NT2/D1 (cell line): ENCODE results near the gene GLYATL2.

Experiments used
- DNase-seq: peaks from one replicate; pipeline ENCODE4 v3.0.0-alpha.2; 2011; ENCODE audit warnings: low read depth, low spot score
- H3K27me3 ChIP-seq: 2 replicates; pipeline ENCODE4 v1.6.0; 2011; ENCODE audit warnings: mild to moderate bottlenecking; ENCODE audit not compliant: insufficient read length, insufficient read depth
- H3K36me3 ChIP-seq: 2 replicates; pipeline ENCODE4 v1.6.1; 2011; ENCODE audit warnings: mild to moderate bottlenecking, low read length, mixed read lengths; ENCODE audit not compliant: insufficient read depth, insufficient read length
- H3K4me1 ChIP-seq: 2 replicates; pipeline ENCODE4 v1.5.1; 2011; ENCODE audit not compliant: insufficient read depth, insufficient read length
- H3K4me3 ChIP-seq: 2 replicates; pipeline ENCODE4 v1.5.1; 2011; ENCODE audit warnings: low read depth; ENCODE audit not compliant: insufficient read length
- H3K9ac ChIP-seq: 2 replicates; pipeline ENCODE4 v1.6.0; 2011; ENCODE audit warnings: low read depth; ENCODE audit not compliant: insufficient read length
- H3K9me3 ChIP-seq: 2 replicates; pipeline ENCODE4 v1.5.1; 2011; ENCODE audit warnings: mild to moderate bottlenecking, low read length; ENCODE audit not compliant: insufficient read depth
- SUZ12 ChIP-seq: IDR thresholded peaks from 2 replicates; pipeline ENCODE4 v1.6.1; 2011; ENCODE audit not compliant: insufficient read length, insufficient read depth; ENCODE audit errors: extremely low read depth
- YY1 ChIP-seq: IDR thresholded peaks from 2 replicates; pipeline ENCODE4 v1.6.1; 2011; ENCODE audit not compliant: insufficient read length, insufficient read depth
- ZNF274 ChIP-seq: IDR thresholded peaks from 2 replicates; pipeline ENCODE4 v1.6.1; 2011; ENCODE audit warnings: mild to moderate bottlenecking, low read depth, low read length

The GLYATL2 gene

DNA sequence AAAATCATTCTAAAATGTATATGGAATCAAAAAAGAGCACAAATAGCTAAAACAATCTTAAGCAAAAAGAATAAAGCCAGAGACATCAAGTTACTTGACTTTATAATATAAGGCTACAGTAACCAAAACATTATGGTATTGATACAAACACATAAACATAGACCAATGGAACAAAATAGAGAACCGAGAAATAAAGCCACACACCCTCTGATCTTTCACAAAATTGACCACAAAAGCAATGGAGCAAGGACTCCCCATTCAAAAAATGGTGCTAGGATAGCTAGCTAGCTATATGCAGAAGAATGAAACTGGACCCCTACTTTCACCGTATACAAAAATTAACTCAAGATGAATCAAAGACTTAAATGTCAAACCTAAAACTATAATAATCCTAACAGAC is 43.2 kb downstream of the GLYATL2 start:
- TF ChIP-seq YY1 = no peak
- no peak for TF ChIP-seq ZNF274
- no peak for TF ChIP-seq SUZ12
- Histone ChIP-seq H3K36me3 (no peaks in the 10 kb centered on the region), H3K9ac (no peak overlapping the region), H3K27me3 (no peaks in the 10 kb centered on the region), H3K4me3 (no peak overlapping the region), H3K9me3 (no peaks in the 10 kb centered on the region), H3K4me1 (no peaks in the 10 kb centered on the region)
- DNase-seq = no peak

- no peak overlapping the region for H3K4me3 ChIP-seq
- H3K4me1 ChIP-seq = no peaks in the 10 kb centered on the region
- DNase-seq = no peak
- no peaks in the 10 kb centered on the region for H3K27me3 ChIP-seq
- no peaks in the 10 kb centered on the region for H3K36me3 ChIP-seq
- TF ChIP-seq ZNF274 (no peak), SUZ12 (no peak), YY1 (no peak)
- H3K9ac ChIP-seq = no peak overlapping the region
- peaks cover 19% of the 10 kb centered on the region for H3K9me3 ChIP-seq
Observed at GRCh38 chr11:58796333-58796732, 48.2 kb downstream of the GLYATL2 start.

- Histone ChIP-seq H3K9ac (no peak overlapping the region), H3K27me3 (no peaks in the 10 kb centered on the region), H3K36me3 (no peaks in the 10 kb centered on the region), H3K4me1 (no peaks in the 10 kb centered on the region), H3K9me3 (peaks cover 29% of the 10 kb centered on the region), H3K4me3 (no peak overlapping the region)
- no peak for DNase-seq
- TF ChIP-seq YY1 (no peak), ZNF274 (no peak), SUZ12 (no peak)
Observed at GRCh38 chr11:58788355-58789023, 56.0 kb downstream of the GLYATL2 start.

- Histone ChIP-seq H3K27me3 (no peaks in the 10 kb centered on the region), H3K4me1 (no peaks in the 10 kb centered on the region), H3K9ac (no peak overlapping the region), H3K36me3 (no peaks in the 10 kb centered on the region), H3K9me3 (peaks cover 23% of the 10 kb centered on the region; the same call in 1 of the 2 replicates), H3K4me3 (no peak overlapping the region)
- DNase-seq = no peak
- TF ChIP-seq YY1 (no peak), SUZ12 (no peak), ZNF274 (no peak)
Observed at GRCh38 chr11:58787903-58788302, 56.6 kb downstream of the GLYATL2 start.

- no peak overlapping the region for H3K9ac ChIP-seq
- TF ChIP-seq YY1 = no peak
- TF ChIP-seq SUZ12 = no peak
- no peak for TF ChIP-seq ZNF274
- H3K4me3 ChIP-seq = no peak overlapping the region
- H3K9me3 ChIP-seq = 0 out of 2 replicates have a peak, but pooled peaks cover 11% of the 10 kb centered on the region
- H3K27me3 ChIP-seq = no peaks in the 10 kb centered on the region
- H3K4me1 ChIP-seq = no peaks in the 10 kb centered on the region
- DNase-seq = no peak
- H3K36me3 ChIP-seq = no peaks in the 10 kb centered on the region
Observed at GRCh38 chr11:58786693-58787092, 57.8 kb downstream of the GLYATL2 start.

GRCh38 chr11:58784995-58785394 is 59.5 kb downstream of the GLYATL2 start:
- TF ChIP-seq ZNF274 = no peak
- no peak for TF ChIP-seq YY1
- no peak for TF ChIP-seq SUZ12
- peaks cover 25% of the 10 kb centered on the region; the same call in 1 of the 2 replicates for H3K9me3 ChIP-seq
- no peak overlapping the region for H3K9ac ChIP-seq
- H3K27me3 ChIP-seq = no peaks in the 10 kb centered on the region
- H3K4me3 ChIP-seq = no peak overlapping the region
- no peaks in the 10 kb centered on the region for H3K36me3 ChIP-seq
- no peak for DNase-seq
- no peaks in the 10 kb centered on the region for H3K4me1 ChIP-seq
